NK-92 treated with Interleukin-12 subunit alpha and Interleukin-12 subunit beta, amount 100 ng/mL, for 24 hours (cell line): ENCODE measurements around the gene EPM2AIP1.
"Not testable (repeated sequence)": the region's sequence is repeated elsewhere in the genome, so short reads cannot be mapped to it uniquely, and the experiment has no call there.

Experiments used
- DNase-seq: peaks from one replicate; lab custom pipeline; 2025; lab: John Stamatoyannopoulos, UW

Gene EPM2AIP1

DNA sequence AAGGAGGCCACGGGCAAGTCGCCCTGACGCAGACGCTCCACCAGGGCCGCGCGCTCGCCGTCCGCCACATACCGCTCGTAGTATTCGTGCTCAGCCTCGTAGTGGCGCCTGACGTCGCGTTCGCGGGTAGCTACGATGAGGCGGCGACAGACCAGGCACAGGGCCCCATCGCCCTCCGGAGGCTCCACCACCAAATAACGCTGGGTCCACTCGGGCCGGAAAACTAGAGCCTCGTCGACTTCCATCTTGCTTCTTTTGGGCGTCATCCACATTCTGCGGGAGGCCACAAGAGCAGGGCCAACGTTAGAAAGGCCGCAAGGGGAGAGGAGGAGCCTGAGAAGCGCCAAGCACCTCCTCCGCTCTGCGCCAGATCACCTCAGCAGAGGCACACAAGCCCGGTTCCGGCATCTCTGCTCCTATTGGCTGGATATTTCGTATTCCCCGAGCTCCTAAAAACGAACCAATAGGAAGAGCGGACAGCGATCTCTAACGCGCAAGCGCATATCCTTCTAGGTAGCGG is at the start of gene EPM2AIP1:
TSS of gene EPM2AIP1 (minus strand) at position 326 of the 520 bp plus-strand sequence. CDS start at position 272, 54 bp downstream.
- DNase-seq: no peak

GRCh38 chr3:37042712-37043111 is 49.8 kb upstream of the EPM2AIP1 start:
- not testable (repeated sequence) for DNase-seq

DNA sequence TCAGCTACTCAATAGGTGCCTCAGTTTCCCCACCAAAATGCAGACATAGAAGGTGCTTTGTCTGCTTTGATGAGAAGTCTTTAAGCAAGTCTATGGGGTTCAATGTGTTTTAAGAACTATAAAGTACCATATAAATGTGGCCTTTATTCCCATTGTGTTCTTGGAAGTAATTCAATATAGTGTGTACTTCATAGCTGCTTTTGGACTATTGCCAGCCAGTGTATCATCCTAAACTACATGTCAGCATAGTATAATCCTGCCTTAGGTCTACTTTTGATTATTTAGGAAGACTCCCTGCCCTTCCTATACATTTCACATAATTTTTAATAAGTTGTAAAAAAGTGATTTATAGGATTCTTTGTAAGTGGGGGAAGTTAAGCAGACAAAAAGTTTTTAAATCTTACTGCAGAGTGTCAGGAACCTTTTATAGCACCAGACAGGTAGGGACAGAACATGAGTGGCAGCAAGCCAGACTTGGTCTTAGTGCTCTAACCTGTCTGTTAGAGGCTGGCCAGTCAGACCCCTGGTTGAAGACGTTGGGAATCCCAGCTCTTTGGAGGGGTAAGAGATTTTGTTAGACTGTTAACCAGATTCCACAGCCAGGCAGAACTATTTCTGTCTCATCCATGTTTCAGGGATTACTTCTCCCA is 48.7 kb upstream of the EPM2AIP1 start:
- no peak for DNase-seq

- DNase-seq: no peak
Observed at GRCh38 chr3:37040231-37040630, 47.3 kb upstream of the EPM2AIP1 start.

DNA sequence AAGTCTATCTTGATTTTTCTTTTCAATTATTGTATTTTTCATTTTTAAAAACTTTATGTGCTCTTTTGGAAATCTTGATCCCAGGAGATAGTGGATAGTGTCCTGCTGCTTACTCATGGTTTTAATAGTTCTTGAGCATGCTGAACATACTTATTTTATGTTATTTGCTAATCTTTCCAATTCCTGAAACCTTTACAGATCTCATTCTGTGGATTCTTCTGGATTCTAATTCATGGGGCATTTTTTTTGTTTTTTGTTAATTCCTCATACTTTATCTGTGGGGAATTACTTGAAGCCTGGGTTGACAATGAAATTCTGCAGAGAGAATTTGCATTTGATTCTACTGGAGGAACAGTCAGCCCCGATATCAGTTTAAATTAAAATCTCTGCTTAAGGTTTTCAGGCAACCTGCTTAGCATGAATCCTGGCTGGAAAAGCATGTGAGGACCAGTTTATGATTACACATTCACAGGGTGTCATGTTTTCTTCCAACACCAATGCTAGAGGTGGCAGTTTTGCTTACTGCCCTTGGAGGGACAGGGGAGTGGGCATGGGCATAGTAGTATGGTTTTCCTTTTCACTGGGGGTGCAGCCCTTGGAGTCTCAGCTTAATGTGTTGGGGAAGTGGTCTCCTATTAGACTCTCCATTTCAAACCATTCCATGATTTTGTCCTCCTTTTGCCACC is 46.4 kb upstream of the EPM2AIP1 start:
- DNase-seq: no peak

GRCh38 chr3:37037352-37037751 is 44.4 kb upstream of the EPM2AIP1 start:
- no peak for DNase-seq

- no peak for DNase-seq
Observed at GRCh38 chr3:37032961-37033360, 40.0 kb upstream of the EPM2AIP1 start.

GRCh38 chr3:37031096-37031682 is 38.3 kb upstream of the EPM2AIP1 start:
- no peak for DNase-seq

- DNase-seq: no peak
Observed at GRCh38 chr3:37030588-37030987, 37.7 kb upstream of the EPM2AIP1 start.

DNA sequence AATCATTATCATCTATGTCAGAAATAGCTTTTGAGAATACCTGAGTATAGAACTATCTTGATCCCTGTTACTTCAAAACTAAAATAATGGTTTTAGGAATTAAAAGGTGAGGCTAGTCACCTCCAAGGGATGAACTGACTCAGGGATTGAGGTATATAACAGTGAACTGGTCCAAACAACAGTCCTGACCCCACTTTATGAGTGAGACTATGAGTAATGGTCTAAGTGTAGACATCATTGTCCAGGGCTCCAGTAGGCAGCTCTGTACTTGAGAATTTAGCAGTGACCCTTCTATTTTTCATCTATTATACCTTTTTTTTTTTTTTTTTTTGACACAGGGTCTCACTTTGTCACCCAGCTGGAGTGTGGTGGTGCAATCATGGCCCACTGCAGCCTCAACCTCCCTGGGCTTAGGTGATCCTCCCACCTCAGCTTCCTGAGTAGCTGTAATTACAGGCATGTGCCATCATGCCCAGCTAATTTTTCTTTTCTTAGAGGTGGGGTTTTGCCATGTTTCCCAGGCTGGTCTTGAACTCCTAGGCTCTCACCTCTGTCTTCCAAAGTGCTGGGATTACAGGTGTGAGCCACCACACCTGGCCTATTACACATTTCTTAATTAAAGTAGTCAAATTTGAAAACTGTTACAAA is 36.7 kb upstream of the EPM2AIP1 start:
- DNase-seq: no peak

DNA sequence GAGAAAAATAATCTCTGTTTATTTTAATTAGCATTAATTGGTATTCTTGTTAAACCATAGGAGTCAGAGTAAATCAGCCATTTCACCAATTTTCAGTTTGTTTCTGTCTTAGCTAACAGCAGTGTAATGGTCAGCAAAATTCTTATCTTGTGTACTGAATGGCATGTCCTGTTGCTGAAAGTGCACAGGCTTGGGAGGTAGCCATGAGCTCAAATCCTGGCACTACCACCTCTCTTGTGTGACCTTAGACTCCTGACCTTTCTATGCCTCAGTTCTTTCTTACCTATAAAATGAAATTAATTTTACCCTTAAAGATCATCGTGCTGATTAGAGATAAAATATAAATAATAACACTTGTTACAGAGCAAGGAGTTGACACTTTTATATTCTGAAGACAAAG is 36.2 kb upstream of the EPM2AIP1 start:
- no peak for DNase-seq

DNA sequence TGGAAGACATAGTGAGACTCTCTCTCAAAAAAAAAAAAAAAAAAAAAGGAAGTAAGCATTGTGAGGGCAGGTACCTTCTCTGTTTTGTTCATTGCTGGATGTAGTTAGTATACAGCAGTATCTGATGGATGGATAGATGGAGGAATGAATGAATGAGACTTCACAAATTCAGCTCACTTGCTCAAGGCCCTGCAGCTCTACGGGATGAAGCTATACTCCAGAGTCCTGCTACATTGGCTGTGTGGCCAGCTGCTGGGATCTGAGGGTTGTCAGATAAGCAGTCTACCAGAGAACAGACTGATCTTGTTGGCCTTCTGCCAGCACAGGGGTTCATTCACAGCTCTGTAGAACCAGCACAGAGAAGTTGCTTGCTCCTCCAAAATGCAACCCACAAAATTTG is 35.4 kb upstream of the EPM2AIP1 start:
- DNase-seq: no peak

DNA sequence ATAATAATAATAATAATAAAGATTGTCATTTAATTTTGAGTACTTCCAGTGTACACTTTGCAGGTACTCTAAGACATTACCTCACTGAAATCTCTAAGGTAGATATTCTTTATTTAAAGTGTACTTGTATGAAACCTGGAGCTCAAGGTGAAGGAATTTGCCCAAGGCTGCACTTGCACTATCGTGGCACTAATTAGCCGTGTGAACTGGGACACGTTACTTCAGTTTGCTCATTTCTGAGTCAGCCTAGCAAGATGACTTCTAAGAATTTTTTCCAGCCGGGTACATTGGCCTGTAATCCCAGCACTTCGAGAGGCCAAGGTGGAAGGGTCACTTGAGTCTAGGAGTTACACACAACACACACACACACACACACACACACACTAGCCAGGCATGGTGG is 33.9 kb upstream of the EPM2AIP1 start:
- DNase-seq: no peak

GRCh38 chr3:37025561-37026335 is 32.8 kb upstream of the EPM2AIP1 start:
- DNase-seq: no peak

- DNase-seq: no peak
Observed at GRCh38 chr3:37024820-37025405, 32.0 kb upstream of the EPM2AIP1 start.

DNA sequence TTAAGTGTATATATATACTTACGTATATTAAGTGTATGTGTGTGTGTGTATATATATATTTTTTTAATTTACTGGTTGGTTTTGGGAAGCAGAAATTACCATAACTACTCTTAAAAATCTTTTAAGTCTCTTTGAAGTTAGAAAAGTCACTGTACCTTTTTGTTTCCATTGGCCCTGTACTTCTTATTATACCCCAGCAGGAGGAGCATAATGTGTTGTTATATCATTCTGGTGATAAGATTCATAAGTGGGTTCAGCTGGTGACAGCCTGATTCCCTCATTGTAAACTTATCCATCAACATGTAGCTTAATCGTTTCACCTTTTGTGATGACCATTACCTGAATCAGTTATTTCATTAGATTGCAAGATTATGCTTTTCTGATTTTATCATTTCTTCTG is 31.2 kb upstream of the EPM2AIP1 start:
- no peak for DNase-seq

DNA sequence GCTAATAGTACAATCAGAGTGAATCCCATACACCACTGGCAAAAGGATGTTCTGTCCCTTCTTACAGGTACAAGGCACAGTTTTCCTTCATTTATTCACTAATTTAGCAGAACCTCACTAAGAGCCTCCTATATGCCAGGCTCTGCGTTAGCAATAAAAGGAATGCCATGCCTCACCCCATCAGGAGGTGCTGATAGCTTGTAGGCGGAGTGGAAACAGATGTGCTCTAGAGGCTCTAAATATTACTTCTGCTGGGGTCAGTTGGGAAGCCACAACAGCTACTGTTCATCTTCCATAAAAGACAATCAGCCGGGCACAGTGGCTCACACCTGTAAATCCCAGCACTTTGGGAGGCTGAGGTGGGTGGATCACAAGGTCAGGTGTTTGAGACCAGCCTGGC is 24.8 kb upstream of the EPM2AIP1 start:
- no peak for DNase-seq

- DNase-seq: no peak
Observed at GRCh38 chr3:37016903-37017302, 24.0 kb upstream of the EPM2AIP1 start.

- DNase-seq: no peak
Observed at GRCh38 chr3:37015642-37016041, 22.7 kb upstream of the EPM2AIP1 start.

- DNase-seq: no peak
Observed at GRCh38 chr3:37014620-37015019, 21.7 kb upstream of the EPM2AIP1 start.
